AG10803 (cell line): ENCODE measurements around the gene TSPEAR.

Experiments used
- DNase-seq: peaks from one replicate; pipeline ENCODE4 v3.0.0; 2010; ENCODE audit warnings: low read depth
- H3K4me3 ChIP-seq: 2 replicates; pipeline ENCODE4 v1.5.1; 2011; ENCODE audit warnings: mild to moderate bottlenecking, low read length, control low read depth
- TF ChIP-seq, protein P1 (sequence below): conservative IDR thresholded peaks from 2 replicates; pipeline ENCODE4 v1.5.1; 2011; ENCODE audit warnings: mild to moderate bottlenecking, low read length, control low read depth, inconsistent platforms

TSPEAR gene

DNA sequence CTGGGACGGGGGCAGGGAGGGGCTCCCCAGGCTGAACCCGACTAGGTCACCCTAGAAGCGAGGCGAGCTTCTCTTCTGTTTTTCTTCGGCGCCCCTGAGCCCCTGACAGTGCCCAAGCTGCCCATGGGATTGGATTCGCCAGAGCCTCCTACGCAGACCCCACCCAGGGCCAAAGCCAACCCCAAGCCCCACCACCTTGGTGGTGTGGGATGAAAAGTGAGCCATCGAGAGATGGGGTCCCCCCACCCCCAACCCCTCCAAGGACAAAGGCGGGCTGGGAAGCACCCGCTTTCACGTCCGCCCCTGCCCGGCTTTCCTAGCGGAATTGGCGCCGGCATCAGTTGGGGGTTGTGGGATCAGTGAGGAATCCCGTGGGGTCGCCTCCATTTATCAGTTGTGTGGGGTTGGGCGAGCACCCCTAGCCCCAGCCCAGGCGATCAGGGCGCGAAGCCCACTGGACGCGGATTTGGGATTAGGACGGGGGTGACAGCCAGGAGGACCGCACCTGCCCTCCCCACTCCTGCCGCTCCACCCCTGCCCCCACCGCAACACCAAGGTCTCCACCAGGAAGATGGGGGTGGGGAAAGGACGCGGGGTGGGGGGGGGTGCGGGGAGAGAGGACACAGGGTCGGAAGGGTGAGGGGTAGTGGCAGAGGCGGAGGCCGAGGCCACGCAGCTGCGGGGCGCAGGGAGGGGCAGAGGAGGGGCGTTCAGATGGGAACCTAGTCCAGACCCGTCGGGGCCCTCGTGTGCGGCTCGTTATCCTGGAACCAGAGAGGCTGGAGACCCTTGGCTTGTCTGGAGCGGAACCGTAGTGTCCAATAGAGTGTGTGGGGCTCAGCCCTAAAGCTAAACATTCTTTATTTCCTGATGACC is 4.4 kb downstream of the TSPEAR start:
- H3K4me3 ChIP-seq, result no peak overlapping the region

DNA sequence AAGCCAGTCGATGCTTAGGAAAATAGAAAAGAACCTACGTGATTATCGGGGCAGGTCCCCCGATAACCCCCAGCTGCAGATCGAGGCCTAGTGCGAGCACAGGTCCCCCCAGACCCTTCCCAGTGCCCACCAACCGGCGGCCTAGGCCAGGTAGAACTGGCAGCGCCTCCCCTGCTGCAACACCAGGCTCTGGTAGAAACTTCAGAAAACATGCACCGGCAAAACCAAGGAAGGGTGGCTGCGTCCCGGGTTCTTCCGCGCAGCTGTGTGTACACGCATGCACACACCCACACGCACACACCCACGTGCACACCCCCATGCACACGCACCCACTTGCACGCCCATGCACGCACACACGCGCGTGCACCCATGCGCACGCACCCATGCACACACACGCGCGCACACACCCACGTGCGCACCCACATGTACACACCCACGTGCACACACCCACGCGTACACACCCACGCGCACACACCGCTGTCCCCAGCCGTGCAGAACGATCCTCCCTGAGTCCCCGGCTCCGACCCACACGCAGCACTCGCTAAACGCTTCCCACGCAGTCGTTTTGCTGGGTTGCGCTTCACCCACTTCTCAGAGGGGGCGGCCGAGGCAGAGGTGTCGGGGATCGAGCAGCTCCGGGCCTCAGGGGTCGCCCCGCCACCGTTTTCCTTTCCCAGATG is 5.2 kb downstream of the TSPEAR start:
- no peak overlapping the region for H3K4me3 ChIP-seq
- TF ChIP-seq, protein P1, sequence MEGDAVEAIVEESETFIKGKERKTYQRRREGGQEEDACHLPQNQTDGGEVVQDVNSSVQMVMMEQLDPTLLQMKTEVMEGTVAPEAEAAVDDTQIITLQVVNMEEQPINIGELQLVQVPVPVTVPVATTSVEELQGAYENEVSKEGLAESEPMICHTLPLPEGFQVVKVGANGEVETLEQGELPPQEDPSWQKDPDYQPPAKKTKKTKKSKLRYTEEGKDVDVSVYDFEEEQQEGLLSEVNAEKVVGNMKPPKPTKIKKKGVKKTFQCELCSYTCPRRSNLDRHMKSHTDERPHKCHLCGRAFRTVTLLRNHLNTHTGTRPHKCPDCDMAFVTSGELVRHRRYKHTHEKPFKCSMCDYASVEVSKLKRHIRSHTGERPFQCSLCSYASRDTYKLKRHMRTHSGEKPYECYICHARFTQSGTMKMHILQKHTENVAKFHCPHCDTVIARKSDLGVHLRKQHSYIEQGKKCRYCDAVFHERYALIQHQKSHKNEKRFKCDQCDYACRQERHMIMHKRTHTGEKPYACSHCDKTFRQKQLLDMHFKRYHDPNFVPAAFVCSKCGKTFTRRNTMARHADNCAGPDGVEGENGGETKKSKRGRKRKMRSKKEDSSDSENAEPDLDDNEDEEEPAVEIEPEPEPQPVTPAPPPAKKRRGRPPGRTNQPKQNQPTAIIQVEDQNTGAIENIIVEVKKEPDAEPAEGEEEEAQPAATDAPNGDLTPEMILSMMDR, result no peak
- DNase-seq, result no peak

More for the DNA sequence above, 4.4 kb downstream of the TSPEAR start:
- no peak for DNase-seq
- TF ChIP-seq, protein P1, result no peak

DNA sequence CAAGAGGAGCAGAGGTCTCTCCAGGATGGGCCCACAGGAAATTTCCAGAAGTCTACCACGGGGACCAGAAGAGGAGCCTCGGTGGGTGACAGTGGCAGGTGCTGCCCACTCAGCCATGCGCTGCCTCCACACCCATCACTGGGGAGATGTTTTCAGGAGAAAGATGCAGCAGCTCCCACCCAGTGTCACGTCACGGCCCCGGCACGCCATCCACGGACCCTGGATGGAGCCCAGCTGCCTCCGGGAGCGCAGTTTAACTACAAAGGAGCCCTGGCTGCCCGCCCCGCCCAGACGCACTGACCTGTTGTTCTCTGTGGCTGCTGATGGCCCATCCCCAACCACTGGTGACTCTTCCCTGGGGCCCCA is 6.8 kb downstream of the TSPEAR start:
- H3K4me3 ChIP-seq, result no peak overlapping the region
- TF ChIP-seq, protein P1, result no peak

DNA sequence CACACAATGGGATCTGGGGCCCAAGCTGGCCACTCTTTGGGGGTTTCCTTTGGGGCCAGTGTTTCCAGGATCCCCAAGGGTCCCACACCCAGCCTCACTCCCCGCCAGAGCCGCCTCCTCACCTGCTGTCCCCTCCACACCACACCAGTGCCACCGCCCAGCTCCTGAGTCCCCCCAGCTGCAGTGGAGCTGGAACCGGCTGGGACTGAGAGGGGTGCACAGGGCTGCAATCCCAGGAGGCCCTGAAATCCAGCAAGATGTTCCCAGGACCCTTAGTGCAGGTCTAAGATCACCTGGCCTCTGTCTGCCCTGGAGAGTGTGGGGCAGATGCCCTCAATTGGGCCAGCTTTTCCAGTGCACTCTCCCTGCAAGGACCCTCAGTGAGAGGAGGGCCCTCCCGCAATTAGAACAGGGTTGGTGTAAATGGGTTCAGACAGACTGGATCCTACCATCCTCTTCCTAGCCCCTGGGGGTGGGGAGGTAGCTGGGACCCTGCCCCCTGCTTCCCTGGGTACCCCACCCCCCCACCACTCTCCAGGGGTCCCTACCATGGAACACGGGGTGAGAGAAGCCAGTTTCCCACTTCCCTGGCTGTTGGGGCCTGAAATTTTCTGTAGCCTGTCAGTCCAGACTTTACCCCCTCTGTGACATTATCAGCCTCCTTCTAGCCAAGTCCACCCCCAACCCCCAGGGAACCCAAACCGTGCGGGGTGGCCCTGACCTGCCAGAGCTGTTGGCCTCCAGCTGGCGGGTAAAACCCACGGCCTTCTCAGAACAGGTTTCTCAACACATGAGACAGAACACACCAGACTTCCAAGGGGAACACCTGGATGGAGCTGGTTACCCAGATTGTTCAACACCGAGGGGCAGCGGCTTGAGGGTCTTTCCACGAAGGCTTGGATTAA is 7.4 kb downstream of the TSPEAR start:
- TF ChIP-seq, protein P1, result no peak
- H3K4me3 ChIP-seq, result no peak overlapping the region
- no peak for DNase-seq

More for the DNA sequence above, 6.8 kb downstream of the TSPEAR start:
- DNase-seq, result no peak

DNA sequence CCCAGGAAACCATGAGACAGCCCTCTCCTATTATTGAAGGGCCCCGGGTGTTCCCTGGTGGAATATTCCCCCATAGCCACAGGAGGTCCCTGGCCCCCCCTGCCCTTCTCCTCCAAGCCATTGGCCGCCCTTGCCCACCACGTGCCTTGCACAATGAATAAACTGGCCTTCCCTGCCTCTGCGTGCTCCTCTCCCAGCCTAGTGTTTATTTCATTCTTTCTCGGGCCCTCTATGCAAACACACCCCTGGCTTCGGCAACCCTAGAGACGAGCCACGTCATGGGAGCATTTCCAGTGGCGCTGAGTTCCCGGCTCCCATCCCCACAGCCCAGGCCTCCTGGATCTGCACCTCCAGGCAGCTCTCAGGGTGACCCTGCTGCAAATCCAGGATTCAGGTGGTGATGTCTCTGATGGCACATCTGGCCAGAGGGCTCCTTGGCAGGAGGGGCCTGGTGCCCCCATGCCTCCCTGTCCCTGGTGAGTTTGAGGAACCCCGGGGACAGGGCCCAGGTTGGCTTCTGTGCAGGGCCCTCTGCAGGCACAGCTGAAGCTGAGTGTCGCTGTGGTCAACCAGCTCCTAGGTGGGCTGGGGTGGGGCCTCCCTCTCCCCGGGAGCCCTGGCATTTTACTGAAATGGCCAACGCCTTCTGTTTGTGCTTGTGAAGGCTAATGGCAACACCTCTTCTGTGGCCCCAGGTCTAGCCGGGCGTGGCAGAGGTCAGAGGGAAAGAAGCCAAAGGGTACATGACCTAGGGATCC is 8.2 kb downstream of the TSPEAR start:
- no peak for DNase-seq
- TF ChIP-seq, protein P1, result no peak
- H3K4me3 ChIP-seq, result no peak overlapping the region
